ENCODE results near the gene NUDT22.

- peak; percentile 68 for TF ChIP-seq CTCF (IDR thresholded peaks at IDR 0.05; ENCODE audit: poor library complexity, severe bottlenecking)
- TF ChIP-seq, protein P1, sequence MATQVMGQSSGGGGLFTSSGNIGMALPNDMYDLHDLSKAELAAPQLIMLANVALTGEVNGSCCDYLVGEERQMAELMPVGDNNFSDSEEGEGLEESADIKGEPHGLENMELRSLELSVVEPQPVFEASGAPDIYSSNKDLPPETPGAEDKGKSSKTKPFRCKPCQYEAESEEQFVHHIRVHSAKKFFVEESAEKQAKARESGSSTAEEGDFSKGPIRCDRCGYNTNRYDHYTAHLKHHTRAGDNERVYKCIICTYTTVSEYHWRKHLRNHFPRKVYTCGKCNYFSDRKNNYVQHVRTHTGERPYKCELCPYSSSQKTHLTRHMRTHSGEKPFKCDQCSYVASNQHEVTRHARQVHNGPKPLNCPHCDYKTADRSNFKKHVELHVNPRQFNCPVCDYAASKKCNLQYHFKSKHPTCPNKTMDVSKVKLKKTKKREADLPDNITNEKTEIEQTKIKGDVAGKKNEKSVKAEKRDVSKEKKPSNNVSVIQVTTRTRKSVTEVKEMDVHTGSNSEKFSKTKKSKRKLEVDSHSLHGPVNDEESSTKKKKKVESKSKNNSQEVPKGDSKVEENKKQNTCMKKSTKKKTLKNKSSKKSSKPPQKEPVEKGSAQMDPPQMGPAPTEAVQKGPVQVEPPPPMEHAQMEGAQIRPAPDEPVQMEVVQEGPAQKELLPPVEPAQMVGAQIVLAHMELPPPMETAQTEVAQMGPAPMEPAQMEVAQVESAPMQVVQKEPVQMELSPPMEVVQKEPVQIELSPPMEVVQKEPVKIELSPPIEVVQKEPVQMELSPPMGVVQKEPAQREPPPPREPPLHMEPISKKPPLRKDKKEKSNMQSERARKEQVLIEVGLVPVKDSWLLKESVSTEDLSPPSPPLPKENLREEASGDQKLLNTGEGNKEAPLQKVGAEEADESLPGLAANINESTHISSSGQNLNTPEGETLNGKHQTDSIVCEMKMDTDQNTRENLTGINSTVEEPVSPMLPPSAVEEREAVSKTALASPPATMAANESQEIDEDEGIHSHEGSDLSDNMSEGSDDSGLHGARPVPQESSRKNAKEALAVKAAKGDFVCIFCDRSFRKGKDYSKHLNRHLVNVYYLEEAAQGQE (IDR thresholded peaks at IDR 0.05; ENCODE audit: borderline replicate concordance): no peak
- peak; percentile 68 for TF ChIP-seq POLR2AphosphoS5 (IDR thresholded peaks at IDR 0.05)
Observed at GRCh38 chr11:64225608-64226506, at the start of gene NUDT22, which contains the start of gene TRPT1.

Measured in neural cell (in vitro differentiated cells).